ENCODE data around the gene PPP1R13B. TPM values are rescaled to one million over a fixed set of nuclear protein-coding genes. Genes with fewer than 3 reads are reported as not detected.

Gene PPP1R13B
- total and polyA plus RNA-seq, 12 donors: 21.6 to 124 (median 75.5) TPM

- H3K27ac ChIP-seq: no peak overlapping the region
- no peak for DNase-seq
- no peak overlapping the region for H3K4me3 ChIP-seq
- no peak for TF ChIP-seq CTCF (IDR thresholded peaks at IDR 0.05)
- 69 to 80% methylated on average over 14 of the region's 14 CpGs for WGBS, 2 donors
- H3K9me3 ChIP-seq: no peaks in the 10 kb centered on the region
- intact Hi-C loops (cut with DNase I): no loop called here
- H3K36me3 ChIP-seq: peaks cover 5 to 86% (median 27%) of the 10 kb centered on the region in 9 donors
- H3K27me3 ChIP-seq: no peaks in the 10 kb centered on the region
- ATAC-seq: no peak
- peaks cover 23 to 59% (median 46%) of the 10 kb centered on the region in 9 donors for H3K4me1 ChIP-seq
Observed at GRCh38 chr14:103695296-103696069, 151.9 kb downstream of the PPP1R13B start.

DNA sequence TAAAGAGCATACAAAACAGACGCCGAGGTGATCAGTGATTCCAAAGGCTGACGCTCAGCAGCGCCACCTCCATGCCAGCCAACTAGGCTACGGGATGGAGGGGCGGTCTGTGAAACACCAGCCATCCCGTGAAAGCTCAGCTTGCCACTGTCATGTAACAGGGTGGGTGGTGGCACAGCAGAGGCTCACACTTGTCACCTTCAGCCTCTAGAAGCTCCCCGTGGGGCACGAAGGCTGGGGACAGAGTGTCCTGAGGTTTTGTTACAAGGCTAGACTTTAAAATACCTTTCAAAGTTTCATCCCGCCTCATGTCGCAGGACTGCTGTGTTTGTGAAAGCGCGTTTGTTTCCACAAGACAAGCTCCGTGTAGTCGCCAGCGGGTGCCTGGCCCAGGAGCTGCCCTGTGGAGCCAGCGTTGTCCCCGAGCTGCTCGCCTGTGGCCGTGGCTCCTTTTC, 152.8 kb downstream of the PPP1R13B start:
- 91 to 92% methylated on average over 20 of the region's 20 CpGs for WGBS, 2 donors
- Histone ChIP-seq H3K4me3 (no peak overlapping the region), H3K27ac (no peak overlapping the region), H3K4me1 (peaks cover 16 to 59% (median 46%) of the 10 kb centered on the region in 9 donors), H3K9me3 (no peaks in the 10 kb centered on the region), H3K27me3 (no peaks in the 10 kb centered on the region), H3K36me3 (peaks cover 5 to 86% (median 27%) of the 10 kb centered on the region in 9 donors)
- ATAC-seq: no peak
- intact Hi-C loops (cut with DNase I): no loop called here
- no peak for TF ChIP-seq CTCF (IDR thresholded peaks at IDR 0.05)
- DNase-seq: no peak

DNA sequence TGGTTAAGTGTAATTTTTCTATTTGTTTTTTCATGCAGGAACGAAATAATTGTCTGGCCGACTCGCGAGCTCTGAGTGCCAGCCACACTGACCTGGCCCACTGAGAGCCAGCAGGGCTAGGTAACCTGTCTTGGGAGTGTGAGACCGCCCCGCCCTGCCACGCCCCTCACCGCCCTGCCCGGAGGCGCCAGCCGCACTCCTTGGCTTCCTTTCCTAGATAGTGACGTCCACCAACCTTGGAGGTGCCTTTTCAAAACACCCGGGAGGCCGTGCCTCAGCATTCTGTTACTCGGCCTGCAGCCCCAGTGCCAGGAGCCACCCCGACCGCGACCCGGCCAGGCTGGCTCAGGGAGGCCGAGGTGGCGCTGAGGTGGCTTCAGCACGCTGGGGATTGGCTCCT, 153.9 kb downstream of the PPP1R13B start:
- H3K36me3 ChIP-seq: peaks cover 5 to 86% (median 27%) of the 10 kb centered on the region in 9 donors
- 95 to 96% methylated on average over 22 of the region's 22 CpGs for WGBS, 2 donors
- H3K4me1 ChIP-seq: peaks cover 16 to 59% (median 46%) of the 10 kb centered on the region in 9 donors

DNA sequence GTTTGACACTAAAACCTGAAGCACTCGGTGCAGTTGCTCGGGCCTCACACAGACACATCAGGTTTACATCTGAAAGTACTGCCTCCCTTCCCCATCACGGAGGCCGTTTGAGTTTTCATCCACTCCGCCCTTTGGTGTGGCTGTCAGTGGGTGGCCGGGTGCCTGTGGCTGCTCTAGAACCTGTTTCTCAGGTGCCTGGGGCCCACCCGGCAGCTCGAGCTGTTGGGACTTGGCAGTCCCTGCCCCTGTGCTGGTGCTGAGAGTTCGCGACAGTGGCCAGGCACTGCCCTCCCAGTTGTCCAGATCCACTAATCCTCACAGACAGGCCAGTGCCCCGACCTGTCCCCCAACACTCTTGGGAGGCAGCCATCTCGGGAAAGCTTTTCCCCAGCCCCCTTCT, 154.5 kb downstream of the PPP1R13B start:
- intact Hi-C loops (cut with DNase I): no loop called here
- Histone ChIP-seq H3K27ac (no peak overlapping the region), H3K9me3 (no peaks in the 10 kb centered on the region), H3K4me1 (peaks cover 13 to 56% (median 40%) of the 10 kb centered on the region in 9 donors), H3K4me3 (no peak overlapping the region), H3K36me3 (peaks cover 3 to 86% (median 28%) of the 10 kb centered on the region in 9 donors), H3K27me3 (no peaks in the 10 kb centered on the region)
- ATAC-seq (no peak), DNase-seq (no peak)
- TF ChIP-seq CTCF (IDR thresholded peaks at IDR 0.05): no peak
- 86 to 87% methylated on average over 12 of the region's 12 CpGs for WGBS, 2 donors

More for the DNA sequence above, 153.9 kb downstream of the PPP1R13B start:
- TF ChIP-seq CTCF (IDR thresholded peaks at IDR 0.05): no peak
- intact Hi-C loops (cut with DNase I): no loop called here
- Histone ChIP-seq H3K4me3 (no peak overlapping the region), H3K27ac (no peak overlapping the region), H3K27me3 (no peaks in the 10 kb centered on the region), H3K9me3 (no peaks in the 10 kb centered on the region)
- DNase-seq (no peak), ATAC-seq (no peak)
